Measurements from ENCODE around the gene ALKBH7.
"Not testable (repeated sequence)": the region's sequence is repeated elsewhere in the genome, so short reads cannot be mapped to it uniquely, and the experiment has no call there.

Gene ALKBH7

GRCh38 chr19:6373096-6373812 lies 660 bp downstream of the ALKBH7 start:
- DNase-seq, result peak; percentile 98

- no peak for DNase-seq
Observed at GRCh38 chr19:6373813-6374108, 1.2 kb downstream of the ALKBH7 start.

GRCh38 chr19:6374161-6374709 lies 1.6 kb downstream of the ALKBH7 start:
- DNase-seq, result no peak

- no peak for DNase-seq
Observed at GRCh38 chr19:6374711-6375410, 2.3 kb downstream of the ALKBH7 start.

DNA sequence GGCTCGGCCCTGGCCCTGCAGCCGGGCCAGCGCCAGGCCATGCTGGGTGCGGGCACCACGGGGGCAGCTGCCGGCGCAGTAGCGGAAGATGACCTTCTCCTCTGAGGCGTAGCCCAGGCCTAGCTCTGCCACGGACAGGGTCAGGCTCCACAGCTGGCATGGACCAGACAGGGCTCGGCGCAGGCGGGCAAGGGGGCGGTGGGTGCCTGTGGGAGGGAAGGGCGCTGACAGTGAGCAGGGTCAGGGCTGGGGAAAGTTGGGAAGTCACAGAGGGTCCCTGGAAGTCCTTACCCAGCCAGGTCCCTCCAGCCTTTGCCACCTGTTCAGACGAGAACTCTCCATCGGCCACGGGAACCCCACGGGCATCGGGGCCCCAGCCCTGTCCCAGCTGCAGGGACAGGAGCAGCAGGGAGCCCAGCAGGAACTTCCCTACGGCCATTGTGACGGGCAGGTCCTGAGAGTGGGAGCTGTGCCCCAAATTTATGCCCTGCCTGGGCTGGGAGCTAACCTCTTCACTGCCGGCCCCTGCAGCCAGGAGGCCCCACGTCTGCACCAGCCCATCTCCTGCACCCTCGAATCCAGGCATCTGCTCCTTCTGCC lies 2.9 kb downstream of the ALKBH7 start, which contains the start of gene PSPN:
TSS of gene PSPN (minus strand) at position 523 of the 600 bp plus-strand sequence. CDS start at position 439, 84 bp downstream.
- DNase-seq, result no peak

GRCh38 chr19:6376512-6377190 lies 4.1 kb downstream of the ALKBH7 start:
- no peak for DNase-seq

- DNase-seq, result no peak
Observed at GRCh38 chr19:6378041-6378440, 5.4 kb downstream of the ALKBH7 start.

DNA sequence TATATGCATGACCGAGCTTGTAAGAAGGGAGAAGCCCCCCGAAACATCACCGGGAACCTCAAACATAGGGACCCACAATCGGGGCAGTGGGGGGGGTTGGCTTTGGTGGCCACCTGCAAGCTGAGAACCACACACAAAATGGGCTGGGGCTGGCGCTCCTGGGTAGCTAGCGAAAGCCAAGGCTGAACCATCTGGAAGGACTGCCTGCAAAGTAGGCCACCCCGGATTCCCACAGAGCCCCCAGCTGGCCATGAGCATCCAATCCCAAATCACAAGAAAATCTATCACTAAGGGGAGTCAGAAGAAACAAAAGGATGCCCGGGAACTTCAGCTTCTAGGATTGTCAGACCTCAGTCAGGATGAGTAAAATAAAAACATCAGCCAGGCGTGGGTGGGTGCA lies 5.9 kb downstream of the ALKBH7 start:
- DNase-seq, result no peak

DNA sequence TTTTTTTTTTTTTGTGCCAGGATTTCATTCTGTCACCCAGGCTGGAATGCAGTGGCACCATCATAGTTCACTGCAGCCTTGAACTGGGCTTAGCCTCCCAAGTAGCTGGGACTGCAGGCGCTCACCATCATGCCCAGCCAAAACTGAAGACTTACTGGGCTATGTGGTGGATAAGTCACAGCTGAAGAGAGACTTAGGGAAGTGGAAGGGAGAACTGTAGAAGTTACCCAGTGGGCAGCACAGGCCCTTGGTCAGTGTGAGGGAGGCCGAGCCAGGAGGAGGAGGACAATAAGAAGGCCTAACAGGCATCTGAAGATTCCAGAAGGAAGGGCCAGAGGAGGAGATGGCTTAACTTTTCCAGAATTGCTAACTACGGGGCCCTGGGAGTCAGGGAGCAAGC lies 7.2 kb downstream of the ALKBH7 start:
- no peak for DNase-seq

DNA sequence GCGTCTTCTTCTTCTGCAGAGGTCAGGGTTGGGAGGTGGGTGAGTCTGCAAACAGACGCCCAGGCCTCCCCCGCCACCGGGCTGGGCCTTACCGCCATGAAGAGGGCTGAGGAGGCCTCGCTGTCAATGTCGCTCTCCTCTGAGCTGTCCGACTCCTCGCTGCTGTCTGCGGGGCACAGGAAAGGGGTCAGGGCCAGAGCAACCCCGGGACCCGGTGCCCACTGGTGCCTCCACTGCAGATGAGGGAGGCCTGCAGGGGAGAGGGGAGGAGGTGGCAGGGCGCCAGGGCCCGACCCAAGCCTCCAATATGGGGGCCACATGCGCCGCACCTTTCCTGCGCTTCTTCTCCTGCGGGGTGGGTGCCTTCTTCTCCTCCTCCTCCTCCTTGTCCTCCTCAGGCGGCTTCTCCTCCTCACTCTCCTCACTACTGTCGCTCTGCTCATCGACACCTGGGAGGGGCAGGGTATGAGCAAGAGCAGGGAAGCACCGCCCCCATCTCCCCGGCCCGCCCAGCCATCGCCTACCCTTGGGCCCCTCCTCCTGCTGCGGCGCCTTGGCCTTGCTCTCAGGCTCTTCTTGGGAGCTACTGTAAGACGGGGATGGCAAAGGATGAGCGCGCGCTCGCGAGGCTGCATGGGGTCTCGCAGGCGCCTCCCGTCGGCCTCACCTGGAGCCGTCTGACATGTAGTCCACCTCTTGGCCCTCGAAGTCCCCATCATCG lies 8.6 kb downstream of the ALKBH7 start:
- DNase-seq, result no peak

DNA sequence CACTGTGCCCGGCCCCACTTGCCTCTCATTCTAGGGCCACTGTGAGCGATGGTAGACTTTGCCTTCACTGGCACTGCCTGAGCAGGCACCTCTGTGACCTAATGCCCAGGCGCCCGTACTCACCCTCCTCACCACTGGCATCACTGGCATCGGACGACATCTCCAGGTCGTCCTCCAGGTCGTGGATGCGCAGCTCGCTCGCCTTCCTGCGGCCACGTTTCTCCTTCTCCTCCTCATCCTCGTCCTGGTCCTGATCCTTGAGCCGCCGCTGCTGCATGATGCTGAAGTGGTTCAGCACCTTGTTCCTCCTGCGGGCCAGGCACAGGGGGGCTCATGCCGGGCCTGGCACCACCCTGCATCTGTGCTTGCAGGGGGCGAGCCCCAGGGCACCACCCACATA lies 10.6 kb downstream of the ALKBH7 start:
- DNase-seq, result no peak

GRCh38 chr19:6384381-6384780 lies 11.8 kb downstream of the ALKBH7 start:
- no peak for DNase-seq

DNA sequence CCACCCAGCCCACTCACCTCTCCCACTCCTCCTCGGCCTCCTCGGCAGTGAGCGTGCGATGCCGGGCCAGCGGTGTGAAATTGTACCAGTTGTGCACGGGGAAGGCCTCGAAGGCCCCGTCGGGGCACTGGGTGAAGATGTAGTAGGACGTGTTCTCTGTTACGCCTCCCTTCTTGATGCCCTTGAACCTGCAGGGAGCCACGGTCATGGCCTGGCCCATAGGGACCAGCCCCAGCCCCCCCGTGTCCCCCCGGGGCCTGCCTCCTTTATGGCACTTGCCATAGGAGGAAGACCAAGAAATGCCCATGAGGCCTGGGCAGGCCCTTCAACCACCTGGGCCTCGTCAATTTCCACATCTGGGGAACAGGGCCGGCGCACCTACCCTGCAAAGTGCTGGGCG lies 14.8 kb downstream of the ALKBH7 start:
- DNase-seq, result no peak

GRCh38 chr19:6392221-6393073 lies 19.9 kb downstream of the ALKBH7 start:
- DNase-seq, result no peak

DNA sequence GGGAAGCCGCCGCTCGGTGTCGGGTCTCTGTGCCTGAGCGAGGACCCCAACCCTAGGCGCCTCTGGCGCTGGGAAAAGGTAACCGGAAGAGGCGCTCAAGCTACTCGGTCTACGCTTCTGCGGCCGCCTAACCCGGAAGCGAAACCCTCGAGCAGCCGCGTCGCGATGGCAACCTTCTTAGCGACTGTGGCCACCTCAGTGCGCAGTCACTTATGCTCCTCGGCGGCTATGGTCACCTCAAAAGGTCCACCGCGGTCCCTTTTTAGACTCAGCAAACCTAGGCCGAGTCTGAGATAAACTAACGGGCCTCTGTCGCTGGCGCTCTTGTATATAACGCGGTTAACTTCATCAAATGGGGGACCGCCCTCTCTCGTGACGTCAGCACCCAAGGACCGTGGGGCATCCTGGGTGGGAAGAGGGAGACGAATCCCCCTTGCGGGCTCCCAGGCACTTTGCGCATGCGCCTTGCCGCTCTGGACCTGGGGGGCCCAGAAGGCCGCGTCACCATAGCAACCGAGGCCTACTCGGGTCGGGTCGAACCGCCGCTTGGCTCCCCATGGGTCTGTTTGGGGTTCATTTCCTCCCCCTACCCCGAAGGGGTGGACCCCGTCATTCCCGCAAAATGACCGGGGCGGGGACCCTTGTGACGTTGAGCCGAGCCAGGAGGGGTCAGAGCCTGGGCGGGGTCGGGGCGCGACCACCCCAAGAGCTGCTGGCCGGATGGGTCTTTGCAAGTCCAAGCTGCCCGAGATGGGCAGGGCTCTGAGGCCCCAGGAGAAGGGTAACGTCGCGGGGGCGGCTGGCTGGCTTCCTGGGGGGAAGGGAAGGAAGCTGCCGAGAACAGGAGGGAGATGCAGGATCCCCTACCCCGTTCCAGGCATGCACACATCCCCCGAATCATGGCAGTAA lies 20.7 kb downstream of the ALKBH7 start, which contains the start of gene GTF2F1:
TSS of gene GTF2F1 (minus strand) at position 91 of the 909 bp plus-strand sequence. CDS start 169 bp downstream, outside the sequence.
- DNase-seq, result peak; percentile 95 to 97

GRCh38 chr19:6393983-6394412 lies 21.4 kb downstream of the ALKBH7 start:
- DNase-seq, result peak; percentile 77 to 80

DNA sequence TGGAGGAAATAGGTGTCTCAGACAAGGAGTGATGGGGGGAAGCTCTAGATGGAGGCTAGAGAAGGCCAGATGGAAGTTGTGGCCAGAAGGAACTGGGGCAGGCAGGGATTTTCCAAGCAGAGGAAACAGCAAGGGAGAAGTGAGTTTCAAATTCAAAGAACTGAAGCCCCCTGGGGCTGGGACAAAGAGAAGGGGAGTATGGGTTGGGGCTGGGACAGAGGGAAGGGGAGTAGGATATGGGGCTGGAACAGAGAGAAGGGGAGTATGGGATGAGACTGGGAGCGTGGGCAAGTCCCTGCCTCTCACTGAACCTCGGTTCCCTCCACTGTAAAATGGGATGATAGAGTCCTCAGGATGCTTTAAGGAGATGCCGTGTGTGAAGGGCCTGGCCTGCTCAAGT lies 22.2 kb downstream of the ALKBH7 start:
- DNase-seq, result no peak

DNA sequence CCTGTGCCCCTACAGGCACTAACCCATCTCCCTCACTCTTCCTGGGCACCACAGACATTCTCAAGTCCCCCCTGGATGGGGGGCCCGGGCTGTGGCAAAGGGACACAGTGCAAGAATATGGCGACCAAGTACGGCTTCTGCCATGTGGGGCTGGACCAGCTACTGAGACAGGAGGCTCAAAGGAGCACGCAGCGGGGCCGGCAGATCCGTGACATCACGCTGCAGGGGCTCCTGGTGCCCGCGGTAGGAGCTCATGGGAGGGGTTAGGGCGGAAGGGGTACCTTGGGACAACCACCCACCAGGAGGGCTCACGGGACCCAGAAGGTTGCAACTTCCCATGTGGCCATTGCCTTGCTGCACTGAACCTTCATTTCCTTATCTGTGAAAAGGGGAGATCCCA lies 23.7 kb downstream of the ALKBH7 start:
- no peak for DNase-seq

GRCh38 chr19:6400062-6400944 lies 27.7 kb downstream of the ALKBH7 start:
- DNase-seq, result not testable (repeated sequence)
